HepG2 (cell line): ENCODE data around the gene STK24. TPM values are rescaled to one million over a fixed set of nuclear protein-coding genes. Genes with fewer than 3 reads are reported as not detected.

Experiments used
- ATAC-seq: fragments of 200-7000 bp; cut with Tn5 transposase; 3 replicates; pipeline ENCODE4 v1.9.1; 2020; ENCODE audit warnings: mild to moderate bottlenecking, moderate library complexity
- BruUV-seq: library from RNA; stranded (reverse); fragments of 400-500 nt; replicated peaks from 2 replicates; lab custom pipeline; 2021; lab: Mats Ljungman, UMichigan
- CTCF ChIA-PET: fragments of 300-600 bp; formaldehyde crosslinking; extraction: SDS; loops from one replicate; lab custom pipeline; 2021; ENCODE audit warnings: low total read pairs, inconsistent platforms, low intra/inter-chr PET ratio; lab: Yijun Ruan, JAX
- POLR2A ChIA-PET: fragments of 350-600 bp; sonication (Branson Sonifier 250); formaldehyde crosslinking; loops from one replicate; lab custom pipeline; 2020; ENCODE audit warnings: antibody characterized with exemption, inconsistent platforms; lab: Yijun Ruan, JAX
- DNase-seq: peaks from one replicate; pipeline ENCODE4 v3.0.0-alpha.2; 2015; ENCODE audit warnings: low spot score
- FAIRE-seq: peaks from 3 replicates; lab custom pipeline; 2011; peaks lifted over from hg19 to GRCh38; lab: Jason Lieb, UNC
- H2AFZ ChIP-seq: one replicate; pipeline ENCODE4 v1.6.1; 2011; ENCODE audit warnings: low read length, inconsistent platforms
- H3K27ac ChIP-seq: fragments of 300-600 bp; 3 replicates; pipeline ENCODE4 v1.8.0; 2011; ENCODE audit warnings: mixed run types, mild to moderate bottlenecking, mixed read lengths, low read length, inconsistent platforms; ENCODE audit not compliant: insufficient read depth; ENCODE audit errors: extremely low read length
- H3K27me3 ChIP-seq, 2 experiments: fragments of 200-600 bp in 1 of 2; 2 replicates in 1 of 2; 3 replicates in 1 of 2; pipeline versions ENCODE4 v1.6.0 to v1.8.0; 2011; ENCODE audit warnings: low read length in 2 of 2, mild to moderate bottlenecking in 2 of 2, moderate library complexity in 2 of 2, inconsistent platforms in 1 of 2; ENCODE audit not compliant: insufficient read depth in 2 of 2, control insufficient read depth in 1 of 2
- H3K36me3 ChIP-seq, 2 experiments: fragments of 200-600 bp in 1 of 2; replicated peaks in 1 of 2; 2 replicates in 1 of 2; 3 replicates in 1 of 2; pipeline versions ENCODE4 v1.5.1 to v1.8.0; 2011; ENCODE audit warnings: low read length in 2 of 2, inconsistent platforms in 1 of 2; ENCODE audit not compliant: insufficient read depth in 2 of 2, control insufficient read depth in 1 of 2
- H3K4me1 ChIP-seq: 2 replicates; pipeline ENCODE4 v1.5.1; 2012; ENCODE audit warnings: low read length, inconsistent platforms; ENCODE audit not compliant: insufficient read depth
- H3K4me2 ChIP-seq: 2 replicates; pipeline ENCODE4 v1.6.0; 2011; ENCODE audit warnings: low read depth, low read length, inconsistent platforms
- H3K4me3 ChIP-seq, 3 experiments: fragments of 200-600 bp in 1 of 3; sonication (generic), shearing (Covaris generic) in 1 of 3; replicated peaks in 1 of 3; 2 replicates each; pipeline ENCODE4 v1.5.1; 2011 to 2016; ENCODE audit warnings: low read length in 3 of 3, inconsistent platforms in 2 of 3, low read depth in 2 of 3, mild to moderate bottlenecking in 2 of 3, control low read depth in 1 of 3, mixed read lengths in 1 of 3; ENCODE audit not compliant: insufficient read depth in 1 of 3
- H3K79me2 ChIP-seq: one replicate; pipeline ENCODE4 v1.6.1; 2011; ENCODE audit warnings: low read length, inconsistent platforms; ENCODE audit not compliant: insufficient read depth
- H3K9ac ChIP-seq: 2 replicates; pipeline ENCODE4 v1.6.0; 2011; ENCODE audit warnings: mild to moderate bottlenecking, low read depth, low read length, inconsistent platforms; ENCODE audit not compliant: insufficient read depth
- H3K9me3 ChIP-seq: 2 replicates; pipeline ENCODE4 v1.5.1; 2012; ENCODE audit warnings: mild to moderate bottlenecking, low read length
- H4K20me1 ChIP-seq: 2 replicates; pipeline ENCODE4 v1.6.0; 2011; ENCODE audit warnings: inconsistent platforms, mild to moderate bottlenecking, low read length, moderate library complexity; ENCODE audit not compliant: insufficient read depth
- DR1 ChIP-seq: sonication (generic); formaldehyde crosslinking; IDR thresholded peaks from 2 replicates; pipeline ENCODE4 v1.8.0; 2021; ENCODE audit warnings: mild to moderate bottlenecking, missing genetic modification reagents, inconsistent platforms
- STAG1 ChIP-seq: sonication (generic); formaldehyde crosslinking; IDR thresholded peaks from 2 replicates; pipeline ENCODE4 v1.4.0; 2020; ENCODE audit warnings: missing genetic modification reagents
- WGBS: methylation state at CpG from one replicate; pipeline ENCODE4 v1.1.6; 2017; ENCODE audit warnings: low lambda C conversion rate; 5-methylcytosine and 5-hydroxymethylcytosine counted together
- in situ Hi-C: cut with HindIII; loops from 2 replicates; pipeline ENCODE4 v1.10.0; 2017; ENCODE audit warnings: low pct_unique_long_range_greater_than_20kb; ENCODE audit not compliant: extremely low pct_ligation_motif_present
- intact Hi-C: fragments of 100-400 bp; cut with micrococcal nuclease; formaldehyde crosslinking; loops from one replicate; pipeline ENCODE4 v1.10.0; 2022; ENCODE audit not compliant: unreplicated experiment
- polyA plus RNA-seq, 8 experiments: library from polyadenylated mRNA; depleted of rRNA in 3 of 8; stranded (reverse) in 7 of 8; unstranded in 1 of 8; fragments of >200 nt; fragmentation: Illumina TruSeq in 4 of 8; extraction: Trizol in 4 of 8; gene quantifications; 2 replicates each; pipeline versions ENCODE4 v1.2.1 to v1.2.3, GENCODE V29; 2011 to 2016; ENCODE audit warnings: low read depth in 4 of 8, missing spikeins in 1 of 8, mixed read lengths in 1 of 8; ENCODE audit not compliant: insufficient read depth in 1 of 8
- total RNA-seq, 5 experiments: library from RNA; depleted of rRNA; stranded (reverse); fragments of >200 nt; fragmentation: Illumina TruSeq; extraction: Trizol; gene quantifications; 2 replicates each; pipeline ENCODE4 v1.2.3, GENCODE V29; 2016; ENCODE audit warnings: low read depth in 1 of 5
- TF ChIP-seq, protein P1 (sequence below): sonication (generic); formaldehyde crosslinking; conservative IDR thresholded peaks from 2 replicates; pipeline ENCODE4 v1.4.0; 2020; ENCODE audit warnings: missing genetic modification reagents
- TF ChIP-seq, protein P2 (sequence below): sonication (generic); formaldehyde crosslinking; IDR thresholded peaks from 2 replicates; pipeline ENCODE4 v1.5.0; 2020; ENCODE audit warnings: mild to moderate bottlenecking, missing genetic modification reagents, moderate library complexity
- TF ChIP-seq, protein P3 (sequence below): sonication (generic); formaldehyde crosslinking; IDR thresholded peaks from 2 replicates; pipeline ENCODE4 v1.8.1; 2022; ENCODE audit warnings: mild to moderate bottlenecking, missing genetic modification reagents

Gene STK24
- total and polyA plus RNA-seq, 2 of the 13 experiments (the other 11 are each of a cell fraction or from before 2014, with no cell fraction given): 51.3 to 73.0 TPM

GRCh38 chr13:98397221-98397620 lies 179.7 kb downstream of the STK24 start:
- CTCF ChIA-PET: no interaction called here
- no peak overlapping the region for H3K4me2 ChIP-seq
- H3K27me3 ChIP-seq: no peaks in the 10 kb centered on the region
- H3K4me3 ChIP-seq: no peak overlapping the region
- H2AFZ ChIP-seq: no peak overlapping the region
- no peaks in the 10 kb centered on the region for H3K4me1 ChIP-seq
- H3K9ac ChIP-seq: no peak overlapping the region
- in situ Hi-C loops: no loop called here
- no peaks in the 10 kb centered on the region for H3K79me2 ChIP-seq
- H4K20me1 ChIP-seq: peaks cover 4% of the 10 kb centered on the region; the same call in 1 of the 2 replicates
- intact Hi-C loops: no loop called here
- FAIRE-seq (no peak), ATAC-seq (0 out of 3 replicates have a peak, but pooled peaks have one; percentile 9)
- BruUV-seq: no TSS peak
- TF ChIP-seq, protein P1, sequence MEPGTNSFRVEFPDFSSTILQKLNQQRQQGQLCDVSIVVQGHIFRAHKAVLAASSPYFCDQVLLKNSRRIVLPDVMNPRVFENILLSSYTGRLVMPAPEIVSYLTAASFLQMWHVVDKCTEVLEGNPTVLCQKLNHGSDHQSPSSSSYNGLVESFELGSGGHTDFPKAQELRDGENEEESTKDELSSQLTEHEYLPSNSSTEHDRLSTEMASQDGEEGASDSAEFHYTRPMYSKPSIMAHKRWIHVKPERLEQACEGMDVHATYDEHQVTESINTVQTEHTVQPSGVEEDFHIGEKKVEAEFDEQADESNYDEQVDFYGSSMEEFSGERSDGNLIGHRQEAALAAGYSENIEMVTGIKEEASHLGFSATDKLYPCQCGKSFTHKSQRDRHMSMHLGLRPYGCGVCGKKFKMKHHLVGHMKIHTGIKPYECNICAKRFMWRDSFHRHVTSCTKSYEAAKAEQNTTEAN (CRISPR knock-in tag): no peak
- no peak for TF ChIP-seq DR1 (CRISPR knock-in tag)
- TF ChIP-seq, protein P2, sequence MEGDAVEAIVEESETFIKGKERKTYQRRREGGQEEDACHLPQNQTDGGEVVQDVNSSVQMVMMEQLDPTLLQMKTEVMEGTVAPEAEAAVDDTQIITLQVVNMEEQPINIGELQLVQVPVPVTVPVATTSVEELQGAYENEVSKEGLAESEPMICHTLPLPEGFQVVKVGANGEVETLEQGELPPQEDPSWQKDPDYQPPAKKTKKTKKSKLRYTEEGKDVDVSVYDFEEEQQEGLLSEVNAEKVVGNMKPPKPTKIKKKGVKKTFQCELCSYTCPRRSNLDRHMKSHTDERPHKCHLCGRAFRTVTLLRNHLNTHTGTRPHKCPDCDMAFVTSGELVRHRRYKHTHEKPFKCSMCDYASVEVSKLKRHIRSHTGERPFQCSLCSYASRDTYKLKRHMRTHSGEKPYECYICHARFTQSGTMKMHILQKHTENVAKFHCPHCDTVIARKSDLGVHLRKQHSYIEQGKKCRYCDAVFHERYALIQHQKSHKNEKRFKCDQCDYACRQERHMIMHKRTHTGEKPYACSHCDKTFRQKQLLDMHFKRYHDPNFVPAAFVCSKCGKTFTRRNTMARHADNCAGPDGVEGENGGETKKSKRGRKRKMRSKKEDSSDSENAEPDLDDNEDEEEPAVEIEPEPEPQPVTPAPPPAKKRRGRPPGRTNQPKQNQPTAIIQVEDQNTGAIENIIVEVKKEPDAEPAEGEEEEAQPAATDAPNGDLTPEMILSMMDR (CRISPR knock-in tag): peak; percentile 21; the same call in 1 of the 2 replicates
- peak; percentile 36; the same call in 1 of the 2 replicates for TF ChIP-seq STAG1
- TF ChIP-seq, protein P3, sequence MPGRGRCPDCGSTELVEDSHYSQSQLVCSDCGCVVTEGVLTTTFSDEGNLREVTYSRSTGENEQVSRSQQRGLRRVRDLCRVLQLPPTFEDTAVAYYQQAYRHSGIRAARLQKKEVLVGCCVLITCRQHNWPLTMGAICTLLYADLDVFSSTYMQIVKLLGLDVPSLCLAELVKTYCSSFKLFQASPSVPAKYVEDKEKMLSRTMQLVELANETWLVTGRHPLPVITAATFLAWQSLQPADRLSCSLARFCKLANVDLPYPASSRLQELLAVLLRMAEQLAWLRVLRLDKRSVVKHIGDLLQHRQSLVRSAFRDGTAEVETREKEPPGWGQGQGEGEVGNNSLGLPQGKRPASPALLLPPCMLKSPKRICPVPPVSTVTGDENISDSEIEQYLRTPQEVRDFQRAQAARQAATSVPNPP (CRISPR knock-in tag): no peak
- TF ChIP-seq, all 625 proteins: peak for 2
- Histone ChIP-seq H3K27ac (no peak overlapping the region), H3K36me3 (peaks cover 28 to 80% of the 10 kb centered on the region in 2 experiments), H3K9me3 (no peaks in the 10 kb centered on the region)
- no peak for DNase-seq
- POLR2A ChIA-PET: no interaction called here
- 90% methylated on average over 1 of the region's 1 CpG for WGBS
